HCT116 (cell line): ENCODE results near the gene TMEM165. TPM values are rescaled to one million over a fixed set of nuclear protein-coding genes. Genes with fewer than 3 reads are reported as not detected.

Source experiments
- ATAC-seq: fragments of 200-7000 bp; cut with Tn5 transposase; 2 replicates; pipeline ENCODE4 v1.9.1; 2020; ENCODE audit warnings: mild to moderate bottlenecking, moderate library complexity
- BruUV-seq: library from RNA; stranded (reverse); fragments of 400-500 nt; replicated peaks from 2 replicates; lab custom pipeline; 2021; lab: Mats Ljungman, UMichigan
- CTCF ChIA-PET: fragments of 300-600 bp; sonication (Branson Sonifier 250); formaldehyde crosslinking; loops from one replicate; lab custom pipeline; 2021; ENCODE audit warnings: antibody characterized with exemption; lab: Charles Lee
- POLR2A ChIA-PET: fragments of 300-600, 350-600 bp; sonication (Branson Sonifier 250); formaldehyde crosslinking; loops from one replicate; lab custom pipeline; 2021; ENCODE audit warnings: antibody characterized with exemption; lab: Charles Lee
- RAD21 ChIA-PET, 2 experiments: fragments of 300-600 bp; sonication (Branson Sonifier 250); formaldehyde crosslinking; loops; one replicate each; lab custom pipeline; 2023; ENCODE audit warnings: low total read pairs in 2 of 2; ENCODE audit not compliant: uncharacterized antibody in 2 of 2, unreplicated experiment in 2 of 2, low non-redundant PET in 1 of 2; lab: Charles Lee
- DNase-seq: peaks from one replicate; pipeline ENCODE4 v3.0.0-alpha.2; 2010; ENCODE audit warnings: low read depth, low spot score
- H2AFZ ChIP-seq: fragments of 200-600 bp; shearing (Covaris generic), sonication (generic); 2 replicates; pipeline ENCODE4 v1.6.1; 2017; ENCODE audit warnings: low read depth, mixed run types, mixed read lengths, antibody characterized with exemption, low read length; ENCODE audit not compliant: poor library complexity, severe bottlenecking
- H3K27ac ChIP-seq: 2 replicates; pipeline ENCODE4 v1.5.1; 2012; ENCODE audit warnings: low read depth, low read length
- H3K27me3 ChIP-seq: fragments of 200-600 bp; sonication (generic); 2 replicates; pipeline ENCODE4 v1.6.1; 2016; ENCODE audit warnings: mixed run types, low read length, mixed read lengths; ENCODE audit not compliant: insufficient read depth
- H3K36me3 ChIP-seq, 2 experiments: fragments of 200-500 bp in 1 of 2; fragments of 200-600 bp in 1 of 2; sonication (Bioruptor generic) in 1 of 2; sonication (generic) in 1 of 2; 2 replicates each; pipeline versions ENCODE4 v1.5.1 to v1.6.1; 2014 to 2016; ENCODE audit warnings: low read length in 2 of 2, inconsistent platforms in 1 of 2, mixed read lengths in 1 of 2, mixed run types in 1 of 2; ENCODE audit not compliant: insufficient read depth in 2 of 2, control insufficient read depth in 1 of 2
- H3K4me1 ChIP-seq, 2 experiments: fragments of 200-600 bp in 1 of 2; sonication (generic) in 1 of 2; 2 replicates each; pipeline versions ENCODE4 v1.5.1 to v1.6.1; 2012 to 2017; ENCODE audit warnings: low read length in 2 of 2, inconsistent platforms in 1 of 2, mild to moderate bottlenecking in 1 of 2, mixed read lengths in 1 of 2, mixed run types in 1 of 2, moderate library complexity in 1 of 2; ENCODE audit not compliant: insufficient read depth in 2 of 2, control insufficient read depth in 1 of 2
- H3K4me2 ChIP-seq: fragments of 200-600 bp; sonication (generic); 2 replicates; pipeline ENCODE4 v1.6.1; 2017; ENCODE audit warnings: mixed run types, low read length, mixed read lengths
- H3K4me3 ChIP-seq, 2 experiments: fragments of 200-600 bp in 1 of 2; sonication (generic) in 1 of 2; replicated peaks in 1 of 2; 2 replicates each; pipeline ENCODE4 v1.5.1; 2011 to 2016; ENCODE audit warnings: low read length in 2 of 2, control low read depth in 1 of 2, low read depth in 1 of 2, mild to moderate bottlenecking in 1 of 2, mixed read lengths in 1 of 2, mixed run types in 1 of 2
- H3K79me2 ChIP-seq: fragments of 200-600 bp; sonication (generic); 2 replicates; pipeline ENCODE4 v1.6.1; 2017; ENCODE audit warnings: mild to moderate bottlenecking, mixed run types, low read length, moderate library complexity, mixed read lengths; ENCODE audit not compliant: insufficient read depth
- H3K9ac ChIP-seq: fragments of 200-600 bp; sonication (generic); 2 replicates; pipeline ENCODE4 v1.6.1; 2016; ENCODE audit warnings: low read length, mixed read lengths
- H3K9me2 ChIP-seq: fragments of 200-600 bp; sonication (generic), shearing (Covaris generic); 2 replicates; pipeline ENCODE4 v1.6.1; 2017; ENCODE audit warnings: mixed run types, mild to moderate bottlenecking, moderate library complexity; ENCODE audit not compliant: insufficient read depth
- H3K9me3 ChIP-seq, 2 experiments: fragments of 200-500 bp in 1 of 2; fragments of 200-600 bp in 1 of 2; sonication (Bioruptor generic) in 1 of 2; sonication (generic) in 1 of 2; 2 replicates each; pipeline ENCODE4 v1.6.1; 2014 to 2017; ENCODE audit warnings: low read length in 2 of 2, mixed read lengths in 2 of 2, inconsistent platforms in 1 of 2, low read depth in 1 of 2, mild to moderate bottlenecking in 1 of 2, mixed run types in 1 of 2, moderate library complexity in 1 of 2; ENCODE audit not compliant: control insufficient read depth in 1 of 2, insufficient read depth in 1 of 2
- H4K20me1 ChIP-seq: fragments of 200-600 bp; sonication (generic), shearing (Covaris generic); 2 replicates; pipeline ENCODE4 v1.6.1; 2017; ENCODE audit warnings: mixed run types, mild to moderate bottlenecking, moderate library complexity; ENCODE audit not compliant: insufficient read depth
- CTCF ChIP-seq, 3 experiments: fragments of 200-600 bp in 1 of 3; sonication (generic) in 1 of 3; IDR thresholded peaks in 2 of 3; conservative IDR thresholded peaks in 1 of 3; 2 replicates each; pipeline ENCODE4 v1.5.1; 2012 to 2017; ENCODE audit warnings: low read depth in 2 of 3, low read length in 2 of 3, antibody characterized with exemption in 1 of 3, borderline replicate concordance in 1 of 3, control low read depth in 1 of 3, mild to moderate bottlenecking in 1 of 3, mixed read lengths in 1 of 3, mixed run types in 1 of 3, moderate library complexity in 1 of 3; ENCODE audit not compliant: insufficient read depth in 1 of 3
- ELF1 ChIP-seq: IDR thresholded peaks from 2 replicates; pipeline ENCODE4 v1.6.1; 2012; ENCODE audit warnings: low read depth, borderline replicate concordance
- SIN3A ChIP-seq: IDR thresholded peaks from 2 replicates; pipeline ENCODE4 v1.6.1; 2012; ENCODE audit warnings: low read depth
- SRF ChIP-seq: IDR thresholded peaks from 2 replicates; pipeline ENCODE4 v1.6.1; 2012; ENCODE audit warnings: low read depth
- TCF7L2 ChIP-seq: IDR thresholded peaks from 2 replicates; pipeline ENCODE4 v1.7.0; 2011; ENCODE audit warnings: borderline replicate concordance, inconsistent platforms; ENCODE audit not compliant: insufficient read depth, insufficient read length; ENCODE audit errors: extremely low read depth
- ZBTB33 ChIP-seq: IDR thresholded peaks from 2 replicates; pipeline ENCODE4 v1.6.1; 2011; ENCODE audit warnings: mild to moderate bottlenecking, low read length, moderate library complexity; ENCODE audit not compliant: insufficient replicate concordance; ENCODE audit errors: extremely low read depth
- ZFX ChIP-seq: fragments of 450-650 bp; IDR thresholded peaks from 2 replicates; pipeline ENCODE4 v1.6.1; 2017
- intact Hi-C: fragments of 100-400 bp; cut with micrococcal nuclease; formaldehyde crosslinking; loops from 2 replicates; pipeline ENCODE4 v1.10.0; 2022
- total RNA-seq: library from RNA; stranded (reverse); gene quantifications from one replicate; pipeline ENCODE4 v1.2.1, GENCODE V29; 2021; ENCODE audit not compliant: unreplicated experiment

The TMEM165 gene
- total RNA-seq, 1 experiment from 2014 or later = 60.7 TPM

GRCh38 chr4:55396308-55397125 is 760 bp downstream of the TMEM165 start:
- Histone ChIP-seq H3K4me1 (peaks cover 18 to 29% of the 10 kb centered on the region in 2 experiments), H3K4me2 (peak overlapping the region; percentile 77), H3K27ac (peak overlapping the region; percentile 90), H3K9me2 (no peaks in the 10 kb centered on the region), H2AFZ (no peak overlapping the region), H3K9ac (peak overlapping the region; percentile 92), H4K20me1 (peaks cover 22% of the 10 kb centered on the region; the same call in 1 of the 2 replicates), H3K9me3 (no peaks in the 10 kb centered on the region), H3K4me3 (peak overlapping the region; percentile 80 to 92), H3K36me3 (peaks cover 9 to 18% of the 10 kb centered on the region in 2 experiments), H3K79me2 (peaks cover 55% of the 10 kb centered on the region), H3K27me3 (no peaks in the 10 kb centered on the region)
- ATAC-seq (peak; percentile 41), DNase-seq (no peak)
- POLR2A ChIA-PET = interaction anchor here (1.7 to 2.2 kb wide), 2 partner anchors 10 to 51 kb away, joined by 6 to 12 read pairs; partner anchors contain the start of gene SRD5A3
- peak; percentile 95 for TF ChIP-seq ZFX
- TF ChIP-seq CTCF (IDR thresholded peaks at IDR 0.05 in 2 of 3, conservative IDR thresholded peaks at IDR 0.05 in 1 of 3; ENCODE audit: borderline replicate concordance in 1 of 3, insufficient read depth in 1 of 3, low read depth in 2 of 3, low read length in 2 of 3) = no peak
- TF ChIP-seq SIN3A = no peak
- peak; percentile 88 for TF ChIP-seq TCF7L2
- TF ChIP-seq ZBTB33 = no peak
- peak; percentile 78 for TF ChIP-seq SRF
- TF ChIP-seq ELF1 = no peak
- no TSS peak for BruUV-seq
- intact Hi-C loops = no loop called here
- RAD21 ChIA-PET = interaction anchor here in 1 of 2 experiments (1.1 kb wide), 1 partner anchor 10 kb away, joined by 3 read pairs; no protein-coding TSS in a partner anchor
- CTCF ChIA-PET = no interaction called here
